ENCODE results near the gene TSNAXIP1. TPM values are rescaled to one million over a fixed set of nuclear protein-coding genes. Genes with fewer than 3 reads are reported as not detected.

Gene TSNAXIP1
- total RNA-seq = under 1 TPM; 0.12 to 0.75 TPM
- long read RNA-seq, partial matches to known transcripts = 1 of 1 reads
- long read RNA-seq, other reads (novel, unspliced or antisense) = 0 of 1 reads

DNA sequence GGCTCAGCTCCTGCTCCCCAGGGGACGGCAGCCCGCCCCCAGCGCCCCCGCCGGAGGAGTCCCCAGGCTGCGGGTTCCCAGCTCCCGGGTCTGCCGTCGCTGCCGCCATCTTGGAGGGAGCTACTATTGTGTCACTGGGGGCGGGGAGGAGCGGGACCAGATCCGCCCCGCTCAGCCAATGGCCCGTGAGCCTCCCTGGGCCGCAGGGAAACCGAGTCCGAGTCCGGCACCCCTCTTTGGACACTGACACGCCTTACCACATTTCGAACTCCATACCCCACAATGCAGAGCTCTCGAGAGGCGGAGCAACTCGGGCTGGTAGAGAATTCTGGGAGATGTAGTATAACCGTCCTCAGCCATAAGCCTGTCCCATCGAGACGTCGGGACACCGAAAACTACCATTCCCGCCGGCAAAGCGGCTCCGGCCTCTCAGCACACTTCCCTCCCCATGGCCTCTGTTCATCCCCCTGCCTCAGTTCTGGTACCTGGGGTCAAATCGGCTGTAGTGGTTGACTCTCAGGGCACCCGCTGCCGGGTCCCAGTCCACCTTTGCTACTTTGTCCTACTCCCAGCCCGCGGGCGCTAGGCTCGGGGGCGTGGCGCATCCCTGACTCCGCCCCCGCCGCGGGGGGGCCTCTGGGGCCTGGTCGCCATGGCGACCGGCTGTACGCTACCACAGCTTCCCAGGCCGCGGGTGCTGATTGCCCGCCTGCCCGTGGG, at the start of gene TSNAXIP1, which contains the start of gene RANBP10:
Gene TSNAXIP1, plus strand, starts transcription at position 462 of the 720 bp plus-strand sequence. CDS start 261 bp downstream, outside the sequence.
Gene RANBP10, minus strand, starts transcription at position 133 of the 720 bp plus-strand sequence. Its CDS starts 24 bp downstream, at position 109.
- ATAC-seq = peak; percentile 93
- DNase-seq = peak; percentile 95 to 98
- intact Hi-C loops (cut with DNase I, micrococcal nuclease) = loop anchor here in 1 of 2 donors (10.0 kb wide), 1 partner anchor 132 kb away; no protein-coding TSS in a partner anchor

DNA sequence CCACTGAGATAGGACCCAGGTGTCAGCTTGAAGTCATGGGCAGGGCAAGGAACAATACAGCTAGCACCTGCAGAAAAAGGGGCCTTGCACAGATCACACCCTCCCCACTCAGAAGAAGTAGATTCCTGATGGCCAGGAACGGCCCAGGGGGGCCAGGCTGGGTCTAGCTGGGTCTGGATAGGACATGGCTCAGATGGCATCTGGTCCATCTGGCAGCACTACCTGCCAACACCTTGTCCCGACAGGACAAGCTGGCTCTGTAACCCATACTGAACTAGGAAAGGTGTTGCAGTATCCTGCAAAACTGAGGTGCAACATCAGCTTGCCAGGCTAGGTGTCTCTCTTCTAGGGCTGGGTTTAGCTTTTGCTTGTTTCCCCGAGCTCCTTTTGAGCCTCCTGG, 48.7 kb upstream of the TSNAXIP1 start:
- ATAC-seq = no peak
- intact Hi-C loops (cut with DNase I, micrococcal nuclease) = no loop called here

DNA sequence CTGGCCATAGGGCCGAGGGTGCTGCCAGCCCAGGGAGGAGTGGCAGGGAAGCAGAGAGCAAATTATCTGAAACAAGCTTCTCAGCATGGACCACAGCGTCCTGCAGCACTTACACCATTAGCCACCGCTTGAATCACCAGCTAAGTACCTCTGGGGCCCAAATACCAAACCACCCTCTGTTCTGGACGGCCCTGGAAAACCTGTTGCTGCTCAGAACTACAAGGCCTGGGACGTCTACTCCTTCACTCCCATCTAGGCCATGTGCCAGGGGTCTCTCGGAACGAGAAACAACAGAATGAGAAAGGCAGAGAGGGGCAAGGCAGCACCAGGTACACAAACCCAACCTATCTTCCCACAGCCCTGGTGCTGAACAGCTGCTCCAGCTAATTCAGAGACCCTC, 47.7 kb upstream of the TSNAXIP1 start:
- DNase-seq (no peak), ATAC-seq (no peak)
- intact Hi-C loops (cut with DNase I, micrococcal nuclease) = no loop called here

More for the DNA sequence above, 48.7 kb upstream of the TSNAXIP1 start:
- no peak for DNase-seq

- peak; percentile 46 for ATAC-seq
- DNase-seq = no peak
- intact Hi-C loops (cut with DNase I, micrococcal nuclease) = no loop called here
Measured at GRCh38 chr16:67760206-67760955, 46.3 kb upstream of the TSNAXIP1 start.

DNA sequence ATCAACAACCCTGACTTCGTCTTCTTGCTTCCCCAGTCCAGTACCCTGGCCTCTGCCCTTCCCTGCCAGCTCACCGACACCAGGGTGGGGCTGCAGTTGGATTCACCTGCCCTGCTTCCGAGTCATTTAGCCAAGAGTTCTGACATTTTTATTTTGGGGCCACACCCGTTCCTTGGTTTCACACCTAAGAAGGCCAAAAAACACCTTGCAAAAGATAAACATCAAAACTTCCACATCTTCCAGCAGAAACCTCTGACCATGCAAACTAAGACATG, 45.8 kb upstream of the TSNAXIP1 start:
- intact Hi-C loops (cut with DNase I, micrococcal nuclease) = no loop called here
- ATAC-seq = peak; percentile 82
- peak in 1 of 2 donors; percentile 20 for DNase-seq

DNA sequence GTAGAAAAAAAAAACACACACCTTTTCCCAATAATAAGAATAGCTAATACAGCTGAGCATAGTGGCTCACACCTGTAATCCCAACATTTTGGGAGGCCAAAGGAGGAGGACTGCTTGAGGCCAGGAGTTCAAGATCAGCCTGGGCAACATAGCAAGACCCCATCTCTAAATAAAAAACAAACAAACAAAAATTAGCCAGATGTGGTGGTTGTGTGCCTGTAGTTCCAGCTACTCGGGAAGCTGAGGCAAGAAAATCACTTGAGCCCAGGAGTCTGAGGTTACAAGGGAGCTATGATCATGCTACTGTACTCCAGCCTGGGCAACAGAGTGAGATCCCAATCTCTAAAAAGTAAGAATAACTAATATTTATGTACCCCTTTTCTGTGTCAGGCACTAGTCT, 44.8 kb upstream of the TSNAXIP1 start:
- DNase-seq (no peak), ATAC-seq (no peak)
- intact Hi-C loops (cut with DNase I, micrococcal nuclease) = no loop called here

DNA sequence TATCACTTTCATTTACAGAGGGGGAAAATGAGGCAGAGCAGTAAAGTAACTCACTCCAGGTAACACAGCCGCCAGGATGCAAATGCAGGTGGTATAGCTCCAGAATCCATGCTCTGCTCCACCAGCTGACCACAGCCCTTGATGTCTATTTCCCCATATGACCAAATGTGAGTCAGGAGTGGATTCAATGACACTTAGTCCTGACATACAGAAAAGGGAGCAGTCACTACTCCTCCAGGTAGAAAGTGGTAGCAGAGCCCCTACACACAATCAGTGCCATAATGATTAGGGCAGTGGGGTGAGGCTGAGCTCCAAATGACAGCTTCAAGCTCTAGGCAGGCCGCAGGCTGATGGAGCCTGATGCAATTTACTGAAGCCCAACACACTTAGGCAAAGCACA, 44.3 kb upstream of the TSNAXIP1 start:
- intact Hi-C loops (cut with DNase I, micrococcal nuclease) = no loop called here
- DNase-seq (no peak), ATAC-seq (no peak)

GRCh38 chr16:67763066-67763465, 43.6 kb upstream of the TSNAXIP1 start:
- ATAC-seq = no peak
- intact Hi-C loops (cut with DNase I, micrococcal nuclease) = no loop called here
- DNase-seq = no peak

GRCh38 chr16:67764158-67764667, 42.5 kb upstream of the TSNAXIP1 start:
- ATAC-seq (no peak), DNase-seq (no peak)
- intact Hi-C loops (cut with DNase I, micrococcal nuclease) = no loop called here

- ATAC-seq (no peak), DNase-seq (no peak)
- intact Hi-C loops (cut with DNase I, micrococcal nuclease) = no loop called here
Measured at GRCh38 chr16:67766291-67766690, 40.4 kb upstream of the TSNAXIP1 start.

- DNase-seq (no peak), ATAC-seq (no peak)
- intact Hi-C loops (cut with DNase I, micrococcal nuclease) = no loop called here
Measured at GRCh38 chr16:67767953-67768352, 38.7 kb upstream of the TSNAXIP1 start.

DNA sequence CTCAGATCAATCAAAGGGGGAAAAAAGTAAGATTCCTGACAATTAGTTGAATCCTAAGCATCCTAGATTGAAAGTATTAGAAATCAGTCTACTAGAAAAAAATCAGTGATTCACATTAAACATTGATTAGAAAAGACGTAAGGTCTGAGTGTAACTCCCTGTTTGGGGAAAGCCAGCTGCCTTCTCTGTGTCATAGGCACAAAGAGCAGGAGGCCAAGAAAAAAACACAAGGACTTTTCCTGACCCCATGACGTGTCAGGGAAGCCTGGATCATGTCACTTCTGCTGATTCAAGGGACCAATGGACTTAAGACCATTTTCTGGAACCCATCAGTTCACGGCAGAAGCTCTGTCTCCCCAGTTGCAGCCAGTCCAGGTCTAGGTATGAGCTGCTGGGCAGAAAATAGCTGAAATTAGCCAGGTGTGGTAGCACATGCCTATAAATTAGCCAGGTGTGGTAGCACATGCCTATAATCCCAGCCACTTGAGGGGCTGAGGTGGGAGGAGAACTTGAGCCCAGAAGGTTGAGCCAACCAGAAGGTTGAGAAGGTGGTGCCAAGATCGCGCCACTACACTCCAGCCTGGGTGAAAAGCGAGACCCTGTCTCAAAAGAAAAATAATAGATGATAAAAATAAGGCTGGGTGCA, 36.2 kb upstream of the TSNAXIP1 start:
- ATAC-seq (no peak), DNase-seq (no peak)
- intact Hi-C loops (cut with DNase I, micrococcal nuclease) = no loop called here

GRCh38 chr16:67773099-67773498, 33.6 kb upstream of the TSNAXIP1 start:
- intact Hi-C loops (cut with DNase I, micrococcal nuclease) = no loop called here
- no peak for ATAC-seq
- peak in 1 of 2 donors; percentile 28 for DNase-seq

DNA sequence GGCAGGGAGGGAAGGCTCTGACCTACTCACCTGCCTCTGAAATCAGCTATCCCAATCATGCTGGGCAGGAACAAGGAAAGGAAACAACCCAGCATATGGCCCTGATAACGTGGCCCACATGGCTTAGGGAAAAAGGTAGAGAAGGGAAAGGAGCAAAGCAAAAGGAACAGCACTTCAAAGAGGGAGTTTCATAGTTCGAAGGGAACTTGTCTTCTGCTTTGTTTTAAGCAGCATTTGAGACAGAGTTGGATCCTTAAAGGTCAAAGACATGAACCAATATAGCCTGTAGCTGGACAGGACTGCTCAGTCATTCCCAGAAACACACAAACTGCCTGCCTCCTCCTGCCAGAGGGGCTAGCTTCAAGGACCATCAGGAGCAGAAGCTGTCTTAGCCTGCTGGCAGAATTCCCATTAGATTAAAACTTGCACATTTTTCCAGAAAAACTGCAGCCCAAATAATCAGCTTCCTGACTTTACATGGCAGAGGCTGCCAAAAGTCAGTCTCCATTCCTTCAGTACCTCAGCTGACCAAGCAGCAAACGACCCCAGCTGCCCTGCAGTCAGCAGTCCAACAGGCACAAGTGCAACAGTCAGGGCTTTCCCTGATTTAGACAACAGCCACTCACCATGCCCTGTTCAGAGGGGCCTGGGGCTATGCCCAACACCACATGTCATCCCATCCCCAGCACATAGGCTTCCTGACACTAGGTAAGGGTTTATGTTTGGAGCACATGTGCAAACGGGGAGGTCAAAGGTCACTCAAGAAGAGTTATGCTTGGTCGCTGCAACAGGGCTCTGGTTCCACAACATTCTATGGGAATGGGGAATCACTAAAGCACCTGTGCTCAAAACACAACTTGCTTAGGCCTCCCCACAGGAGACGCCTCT, 32.9 kb upstream of the TSNAXIP1 start:
- DNase-seq (no peak), ATAC-seq (no peak)
- intact Hi-C loops (cut with DNase I, micrococcal nuclease) = no loop called here

DNA sequence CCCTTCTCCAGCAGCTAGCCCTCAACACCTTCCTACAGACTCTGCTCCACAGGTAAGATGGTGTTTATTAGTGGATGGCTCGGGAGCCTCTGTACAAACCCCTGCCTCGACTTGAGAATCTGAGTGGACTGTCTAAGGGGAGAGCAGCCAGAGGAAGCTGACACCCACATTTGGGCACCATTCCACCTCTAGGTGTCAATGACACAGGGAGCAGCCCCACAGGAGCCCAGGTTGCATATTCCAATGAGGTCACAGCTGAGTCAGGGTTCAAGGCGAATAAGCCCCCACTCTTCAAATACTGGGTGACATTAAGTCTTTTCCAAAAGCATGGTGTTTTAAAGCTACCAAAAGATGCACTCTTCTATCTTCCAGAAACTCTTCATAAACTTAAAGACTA, 32.2 kb upstream of the TSNAXIP1 start:
- no peak for ATAC-seq
- no peak for DNase-seq
- intact Hi-C loops (cut with DNase I, micrococcal nuclease) = no loop called here

- intact Hi-C loops (cut with DNase I, micrococcal nuclease) = no loop called here
- ATAC-seq (no peak), DNase-seq (no peak)
Measured at GRCh38 chr16:67775273-67775672, 31.4 kb upstream of the TSNAXIP1 start.

- ATAC-seq = peak; percentile 32
- intact Hi-C loops (cut with DNase I, micrococcal nuclease) = no loop called here
- DNase-seq = no peak
Measured at GRCh38 chr16:67779256-67780014, 27.3 kb upstream of the TSNAXIP1 start.

Measured in left colon (tissue), 2 donors.